ENCODE results near the gene CYP4A22. TPM values are rescaled to one million over a fixed set of nuclear protein-coding genes. Genes with fewer than 3 reads are reported as not detected.

The CYP4A22 gene
- total RNA-seq, 1 donor from 2014 or later = not detected

DNA sequence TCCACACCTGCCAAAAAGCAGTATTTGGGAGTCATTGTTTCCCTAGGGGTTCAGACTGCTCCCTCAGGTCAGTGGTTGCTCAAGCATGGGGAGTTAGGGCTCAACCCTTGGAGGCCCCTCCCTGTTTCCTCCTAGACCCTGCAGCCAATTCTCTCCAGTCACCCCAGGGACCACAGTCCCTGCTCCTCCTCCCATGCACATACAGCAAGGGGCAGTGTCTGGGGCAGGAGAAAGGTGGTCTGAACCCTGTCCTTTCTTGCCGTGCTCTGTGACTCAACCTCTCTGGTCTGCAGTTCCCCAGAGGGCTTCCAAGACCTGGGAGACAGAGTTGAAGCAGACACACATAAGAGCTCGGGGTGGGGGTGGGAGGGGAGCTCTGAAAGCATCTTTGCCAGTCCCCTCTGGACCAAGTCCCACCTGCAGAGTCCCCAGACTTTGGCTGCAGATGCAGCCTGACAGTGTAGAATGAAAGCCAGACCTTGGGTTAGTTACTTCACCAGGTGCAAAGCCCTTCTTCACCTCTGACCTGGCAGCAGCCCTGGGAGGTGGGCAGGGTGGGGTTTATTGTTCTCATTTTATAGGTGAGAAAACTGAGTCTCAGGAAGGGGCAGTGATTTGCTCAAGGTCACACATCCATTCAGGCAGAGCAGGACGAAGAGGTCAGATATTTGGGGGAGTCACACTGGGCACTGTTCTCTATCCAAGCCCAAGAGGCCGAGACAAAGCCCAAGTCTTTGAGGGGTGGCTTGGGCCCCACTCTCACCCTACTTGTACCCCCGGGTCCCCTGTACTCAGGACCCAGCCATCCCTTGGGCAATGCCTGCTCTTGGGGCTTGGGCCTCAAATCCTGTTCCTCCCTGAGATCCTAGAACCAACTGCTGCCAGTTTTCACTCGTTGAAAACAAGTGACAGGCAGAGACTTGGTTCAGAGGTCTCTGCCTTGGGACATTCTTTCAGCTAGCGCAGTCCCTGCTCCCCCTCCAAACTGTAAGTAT, 51.8 kb downstream of the CYP4A22 start:
- intact Hi-C loops (cut with DNase I) = no loop called here
- peaks cover 35% of the 10 kb centered on the region for H3K4me1 ChIP-seq
- H3K9me3 ChIP-seq = no peaks in the 10 kb centered on the region
- H3K4me3 ChIP-seq = peak overlapping the region; percentile 36
- TF ChIP-seq, protein P1, sequence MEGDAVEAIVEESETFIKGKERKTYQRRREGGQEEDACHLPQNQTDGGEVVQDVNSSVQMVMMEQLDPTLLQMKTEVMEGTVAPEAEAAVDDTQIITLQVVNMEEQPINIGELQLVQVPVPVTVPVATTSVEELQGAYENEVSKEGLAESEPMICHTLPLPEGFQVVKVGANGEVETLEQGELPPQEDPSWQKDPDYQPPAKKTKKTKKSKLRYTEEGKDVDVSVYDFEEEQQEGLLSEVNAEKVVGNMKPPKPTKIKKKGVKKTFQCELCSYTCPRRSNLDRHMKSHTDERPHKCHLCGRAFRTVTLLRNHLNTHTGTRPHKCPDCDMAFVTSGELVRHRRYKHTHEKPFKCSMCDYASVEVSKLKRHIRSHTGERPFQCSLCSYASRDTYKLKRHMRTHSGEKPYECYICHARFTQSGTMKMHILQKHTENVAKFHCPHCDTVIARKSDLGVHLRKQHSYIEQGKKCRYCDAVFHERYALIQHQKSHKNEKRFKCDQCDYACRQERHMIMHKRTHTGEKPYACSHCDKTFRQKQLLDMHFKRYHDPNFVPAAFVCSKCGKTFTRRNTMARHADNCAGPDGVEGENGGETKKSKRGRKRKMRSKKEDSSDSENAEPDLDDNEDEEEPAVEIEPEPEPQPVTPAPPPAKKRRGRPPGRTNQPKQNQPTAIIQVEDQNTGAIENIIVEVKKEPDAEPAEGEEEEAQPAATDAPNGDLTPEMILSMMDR (IDR thresholded peaks at IDR 0.05) = no peak
- H3K27ac ChIP-seq = peak overlapping the region; percentile 84
- ATAC-seq = no peak
- peak; percentile 41 for DNase-seq
- no peaks in the 10 kb centered on the region for H3K27me3 ChIP-seq
- H3K36me3 ChIP-seq = no peaks in the 10 kb centered on the region

DNA sequence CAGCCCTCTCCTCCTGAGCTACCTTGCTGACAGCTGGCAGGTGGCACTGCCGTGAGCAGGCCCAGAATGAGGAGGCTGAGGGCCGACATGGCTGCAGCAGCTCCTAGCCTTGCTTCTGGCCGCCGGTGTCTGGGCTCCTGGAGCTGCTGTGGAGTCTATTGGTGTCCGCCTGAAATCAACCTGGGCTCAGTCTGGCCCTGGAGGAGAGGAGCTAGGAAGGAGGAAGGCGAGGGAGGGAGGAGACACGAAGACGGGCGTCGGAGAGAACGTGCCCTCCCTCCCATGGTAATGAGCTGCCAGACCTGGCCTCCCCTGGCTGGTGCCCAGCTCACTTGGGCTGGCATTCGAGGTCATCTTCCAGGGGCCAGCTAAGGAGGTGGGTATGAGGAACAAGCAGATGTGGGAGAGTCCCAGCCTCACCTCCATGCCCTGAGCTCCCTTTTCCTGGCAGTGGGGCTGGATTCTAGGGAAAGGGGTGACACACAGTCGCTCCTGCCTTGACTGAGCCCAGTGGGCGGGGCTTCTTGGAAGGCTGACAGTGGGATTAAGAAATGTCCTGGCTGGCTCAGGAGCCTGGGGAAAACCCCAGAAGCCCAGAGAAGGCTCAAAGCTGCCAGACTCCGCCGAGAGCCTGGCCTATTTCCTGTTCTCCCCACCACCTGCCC, 52.7 kb downstream of the CYP4A22 start, which contains the start of gene PDZK1IP1:
TSS of gene PDZK1IP1 (minus strand) at position 193 of the 665 bp plus-strand sequence. CDS start at position 89, 104 bp downstream.
- ATAC-seq (peak; percentile 84), DNase-seq (peak; percentile 92)
- Histone ChIP-seq H3K27ac (peak within 1 kb of the TSS; percentile 84), H3K36me3 (no peaks in the 10 kb centered on the region), H3K9me3 (no peaks in the 10 kb centered on the region), H3K4me3 (peak within 1 kb of the TSS; percentile 36), H3K4me1 (peaks cover 35% of the 10 kb centered on the region), H3K27me3 (no peaks in the 10 kb centered on the region)
- TF ChIP-seq, protein P1 (IDR thresholded peaks at IDR 0.05) = no peak
- intact Hi-C loops (cut with DNase I) = loop anchor here (10.0 kb wide), 1 partner anchor 75 kb away; no protein-coding TSS in a partner anchor

DNA sequence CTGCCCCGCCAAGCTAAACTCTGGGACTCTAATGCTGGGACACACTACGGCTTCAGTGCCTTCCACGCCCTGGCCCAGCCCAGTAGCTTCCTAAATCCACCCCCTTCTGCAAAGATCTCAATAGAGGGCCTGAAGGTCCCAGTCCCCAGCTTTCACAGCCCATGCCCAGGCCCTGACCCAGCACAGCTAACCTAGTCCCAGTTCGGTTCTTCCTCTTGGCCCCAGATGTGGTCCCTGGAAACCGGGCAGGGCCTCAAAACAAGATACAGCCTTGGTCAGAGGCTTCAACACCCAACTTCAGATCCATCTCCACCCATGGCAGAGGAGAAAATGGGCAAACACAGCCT, 53.2 kb downstream of the CYP4A22 start:
- ATAC-seq (no peak), DNase-seq (no peak)
- TF ChIP-seq, protein P1 (IDR thresholded peaks at IDR 0.05) = no peak
- peak overlapping the region; percentile 84 for H3K27ac ChIP-seq
- peaks cover 35% of the 10 kb centered on the region for H3K4me1 ChIP-seq
- no peaks in the 10 kb centered on the region for H3K36me3 ChIP-seq
- intact Hi-C loops (cut with DNase I) = loop anchor here (10.0 kb wide), 1 partner anchor 74 kb away; no protein-coding TSS in a partner anchor
- no peaks in the 10 kb centered on the region for H3K27me3 ChIP-seq
- no peak overlapping the region for H3K4me3 ChIP-seq
- no peaks in the 10 kb centered on the region for H3K9me3 ChIP-seq

DNA sequence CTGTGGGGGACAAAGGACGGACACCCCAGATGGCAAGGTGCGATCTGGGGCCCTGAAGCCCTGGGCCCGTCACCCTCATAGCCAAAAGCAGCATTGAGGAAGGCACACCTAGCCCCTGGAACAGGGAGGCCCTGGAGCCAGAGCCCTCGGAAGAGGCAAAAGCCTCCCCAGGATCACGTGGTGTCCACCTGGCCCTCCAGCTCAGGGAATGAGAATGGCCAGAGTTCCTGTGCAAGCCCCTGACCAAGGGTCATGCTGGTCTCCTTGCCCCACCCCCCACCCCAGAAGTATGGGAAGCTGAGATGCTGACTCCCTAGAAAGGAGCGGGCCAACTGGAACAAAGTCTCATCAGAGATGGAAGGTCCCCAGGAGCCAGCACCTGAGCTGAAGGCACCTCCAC, 53.6 kb downstream of the CYP4A22 start:
- intact Hi-C loops (cut with DNase I) = loop anchor here (10.0 kb wide), 1 partner anchor 74 kb away; no protein-coding TSS in a partner anchor
- Histone ChIP-seq H3K4me1 (peaks cover 35% of the 10 kb centered on the region), H3K27ac (peak overlapping the region; percentile 84), H3K9me3 (no peaks in the 10 kb centered on the region), H3K4me3 (no peak overlapping the region), H3K27me3 (no peaks in the 10 kb centered on the region), H3K36me3 (no peaks in the 10 kb centered on the region)
- TF ChIP-seq, protein P1 (IDR thresholded peaks at IDR 0.05) = no peak
- DNase-seq (peak; percentile 50), ATAC-seq (no peak)

DNA sequence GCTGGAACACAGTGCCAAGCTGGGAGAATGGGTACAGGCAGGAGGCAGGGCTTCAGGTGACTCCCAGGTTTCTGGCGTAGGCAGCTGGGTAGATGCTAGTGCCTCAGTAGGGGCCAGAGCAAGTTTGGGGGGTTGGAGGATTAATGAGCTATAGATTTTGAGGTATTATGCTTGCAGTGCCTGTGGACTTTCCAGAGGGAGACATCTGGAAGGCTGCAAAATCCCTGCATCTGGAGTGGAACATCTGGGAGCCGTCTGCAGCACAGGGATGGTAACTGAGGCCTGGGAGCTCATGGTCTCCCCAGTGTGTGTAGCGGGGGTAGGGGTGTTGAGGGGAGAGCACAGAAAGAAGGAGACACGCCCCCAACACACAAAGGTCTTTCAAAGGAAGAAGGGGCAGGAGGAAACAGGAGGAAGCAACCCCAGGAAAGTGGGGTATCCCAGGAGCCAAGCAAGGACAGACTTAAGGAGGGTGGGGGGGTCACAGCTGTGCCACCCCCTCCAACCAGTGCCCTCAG, 54.8 kb downstream of the CYP4A22 start:
- TF ChIP-seq, protein P1 (IDR thresholded peaks at IDR 0.05) = no peak
- peaks cover 35% of the 10 kb centered on the region for H3K4me1 ChIP-seq
- H3K4me3 ChIP-seq = no peak overlapping the region
- intact Hi-C loops (cut with DNase I) = loop anchor here (10.0 kb wide), 1 partner anchor 73 kb away; no protein-coding TSS in a partner anchor
- DNase-seq (no peak), ATAC-seq (no peak)
- H3K27ac ChIP-seq = peak overlapping the region; percentile 42
- H3K9me3 ChIP-seq = no peaks in the 10 kb centered on the region
- H3K27me3 ChIP-seq = no peaks in the 10 kb centered on the region
- no peaks in the 10 kb centered on the region for H3K36me3 ChIP-seq
